ENCODE results near the gene PCGF3. TPM values are rescaled to one million over a fixed set of nuclear protein-coding genes. Genes with fewer than 3 reads are reported as not detected.
"Not testable (repeated sequence)": the region's sequence is repeated elsewhere in the genome, so short reads cannot be mapped to it uniquely, and the experiment has no call there.

Gene PCGF3
- total RNA-seq, 1 donor from 2014 or later, result 35.0 TPM

DNA sequence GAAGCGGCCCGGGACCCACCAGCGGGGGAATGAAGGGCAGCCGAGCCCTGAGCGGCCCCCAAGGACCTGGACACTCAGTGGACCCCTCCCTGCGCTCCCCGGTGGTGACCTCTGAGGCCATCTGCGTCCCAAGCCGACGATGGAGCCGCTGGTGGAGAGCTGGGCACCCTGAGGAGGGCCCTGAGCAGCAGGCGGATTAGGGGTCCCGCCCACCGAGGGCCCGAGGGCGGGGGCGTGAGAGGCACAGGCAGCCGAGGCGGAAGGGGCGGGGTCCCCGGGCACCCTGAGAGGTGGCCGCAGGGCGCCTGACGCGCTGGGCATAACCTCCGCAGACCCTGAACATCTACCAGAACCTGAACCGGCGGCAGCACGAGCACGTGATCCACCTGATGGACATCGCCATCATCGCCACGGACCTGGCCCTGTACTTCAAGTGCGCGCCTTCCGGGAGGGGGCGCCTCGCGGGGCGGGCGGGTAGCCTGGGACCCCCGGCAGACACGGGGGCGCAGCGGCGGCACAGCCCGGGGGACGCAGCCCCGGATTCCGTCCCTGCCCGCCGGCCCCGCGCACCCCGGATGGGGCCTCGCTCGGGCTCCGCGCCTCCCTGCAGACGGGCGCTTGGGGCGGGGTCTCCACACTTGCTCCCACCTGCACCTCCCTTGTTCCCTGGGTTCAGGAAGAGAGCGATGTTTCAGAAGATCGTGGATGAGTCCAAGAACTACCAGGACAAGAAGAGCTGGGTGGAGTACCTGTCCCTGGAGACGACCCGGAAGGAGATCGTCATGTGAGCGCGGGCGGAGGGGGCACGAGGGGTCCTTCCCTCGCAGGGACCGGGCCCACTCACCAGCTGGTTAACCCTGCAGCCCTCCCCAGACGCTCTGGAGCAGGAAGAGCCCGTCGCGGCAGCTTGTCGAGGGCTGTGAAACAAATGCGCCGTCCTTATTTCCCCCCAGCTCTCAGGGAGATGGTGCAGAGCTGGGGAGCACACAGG is 41.9 kb upstream of the PCGF3 start:
- DNase-seq (ENCODE audit: low spot score), result peak; percentile 64
- Mint-ChIP-seq H3K36me3 (ENCODE audit: low read depth) (peaks cover 9% of the 10 kb centered on the region), H3K9me3 (no peaks in the 10 kb centered on the region), H3K27ac (peak overlapping the region; percentile 78), H3K4me1 (ENCODE audit: low read depth) (peaks cover 7% of the 10 kb centered on the region), H3K27me3 (ENCODE audit: low read depth) (no peaks in the 10 kb centered on the region), H3K4me3 (ENCODE audit: low read depth) (peak overlapping the region; percentile 80)
- intact Hi-C loops (cut with micrococcal nuclease), result no loop called here

DNA sequence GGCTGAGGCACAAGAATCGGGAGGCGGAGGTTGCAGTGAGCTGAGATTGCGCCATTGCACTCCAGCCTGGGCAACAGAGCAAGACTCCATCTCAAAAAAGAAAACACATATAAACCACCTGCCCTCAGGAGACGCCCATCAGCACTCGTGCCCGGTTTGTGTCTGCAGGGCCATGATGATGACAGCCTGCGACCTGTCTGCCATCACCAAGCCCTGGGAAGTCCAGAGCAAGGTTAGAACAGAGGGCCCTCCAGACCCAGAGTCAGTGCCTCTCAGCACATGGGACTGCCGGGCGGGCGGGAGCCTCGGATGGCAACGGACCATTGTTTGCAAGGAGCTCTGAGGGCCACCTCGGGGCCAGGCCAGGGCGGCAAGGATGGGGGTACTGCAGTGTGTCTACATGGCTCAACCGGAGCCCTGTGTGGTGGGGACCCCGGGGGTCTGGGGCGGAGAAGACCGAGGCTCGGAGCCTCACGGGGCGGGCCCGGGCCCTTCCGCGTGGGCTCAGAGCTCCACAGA is 40.9 kb upstream of the PCGF3 start:
- H3K36me3 Mint-ChIP-seq (ENCODE audit: low read depth), result peaks cover 9% of the 10 kb centered on the region

DNA sequence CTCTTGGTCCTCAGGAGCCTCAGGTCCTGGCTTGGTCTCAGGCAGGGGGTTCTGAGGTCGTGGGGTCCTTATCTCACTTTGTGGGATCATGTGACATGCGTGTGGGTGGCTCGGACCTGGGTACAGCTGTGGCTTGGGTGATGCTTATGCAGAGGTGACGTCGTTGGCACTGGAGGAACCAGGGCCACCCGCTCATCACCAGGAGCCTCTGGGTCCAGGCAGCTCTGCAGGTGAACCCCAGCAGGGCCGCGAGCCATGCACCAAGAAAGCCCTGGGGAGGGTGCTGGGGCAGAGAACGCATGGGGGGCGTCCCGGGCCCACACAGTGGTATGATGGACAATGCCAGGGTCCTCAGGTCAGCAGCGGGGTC is 40.3 kb upstream of the PCGF3 start:
- Mint-ChIP-seq H3K27ac (no peak overlapping the region), H3K9me3 (no peaks in the 10 kb centered on the region), H3K4me3 (ENCODE audit: low read depth) (no peak overlapping the region), H3K36me3 (ENCODE audit: low read depth) (peaks cover 5% of the 10 kb centered on the region), H3K27me3 (ENCODE audit: low read depth) (no peaks in the 10 kb centered on the region), H3K4me1 (ENCODE audit: low read depth) (peaks cover 7% of the 10 kb centered on the region)
- DNase-seq (ENCODE audit: low spot score), result no peak
- intact Hi-C loops (cut with micrococcal nuclease), result no loop called here

More for the DNA sequence above, 40.9 kb upstream of the PCGF3 start:
- no peak for DNase-seq (ENCODE audit: low spot score)
- H3K27ac Mint-ChIP-seq, result peak overlapping the region; percentile 78
- peak overlapping the region; percentile 79 for H3K4me3 Mint-ChIP-seq (ENCODE audit: low read depth)
- H3K4me1 Mint-ChIP-seq (ENCODE audit: low read depth), result peaks cover 7% of the 10 kb centered on the region
- no peaks in the 10 kb centered on the region for H3K9me3 Mint-ChIP-seq
- intact Hi-C loops (cut with micrococcal nuclease), result no loop called here
- H3K27me3 Mint-ChIP-seq (ENCODE audit: low read depth), result no peaks in the 10 kb centered on the region

DNA sequence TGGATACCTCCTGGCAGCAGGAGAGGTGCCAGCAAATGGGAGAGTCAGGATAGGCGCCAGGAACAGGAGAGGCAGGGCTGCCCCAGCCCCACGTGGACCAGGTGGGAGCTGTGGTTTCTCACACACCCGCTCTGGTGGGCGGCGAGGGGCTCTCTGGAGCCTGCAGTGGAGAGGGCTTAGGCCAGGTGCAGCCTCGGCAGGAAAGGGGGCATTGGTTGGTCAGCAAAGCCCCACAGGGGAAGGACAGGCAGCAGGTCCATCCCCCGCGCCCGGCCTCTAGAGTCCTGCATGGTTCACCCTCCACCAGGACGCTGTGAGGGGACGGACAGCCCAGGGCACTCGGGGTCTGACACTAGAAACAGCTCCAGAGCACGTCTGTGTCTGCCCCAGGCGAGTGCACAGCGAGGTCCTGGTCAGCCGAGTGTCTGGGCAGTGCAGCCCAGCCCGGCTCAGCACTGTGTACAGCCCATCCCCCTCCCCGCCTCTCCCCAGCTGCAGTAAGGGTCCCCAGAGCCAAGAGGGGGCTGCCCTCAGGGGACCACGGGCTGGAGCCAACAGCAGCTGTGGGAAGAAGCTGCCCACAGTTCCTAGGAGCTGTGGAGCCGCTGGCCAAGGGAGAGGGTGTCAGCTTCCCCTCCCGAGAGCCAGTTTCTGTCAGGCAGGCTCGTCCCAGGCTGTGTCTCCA is 39.7 kb upstream of the PCGF3 start:
- H3K27ac Mint-ChIP-seq, result no peak overlapping the region
- no peaks in the 10 kb centered on the region for H3K9me3 Mint-ChIP-seq

DNA sequence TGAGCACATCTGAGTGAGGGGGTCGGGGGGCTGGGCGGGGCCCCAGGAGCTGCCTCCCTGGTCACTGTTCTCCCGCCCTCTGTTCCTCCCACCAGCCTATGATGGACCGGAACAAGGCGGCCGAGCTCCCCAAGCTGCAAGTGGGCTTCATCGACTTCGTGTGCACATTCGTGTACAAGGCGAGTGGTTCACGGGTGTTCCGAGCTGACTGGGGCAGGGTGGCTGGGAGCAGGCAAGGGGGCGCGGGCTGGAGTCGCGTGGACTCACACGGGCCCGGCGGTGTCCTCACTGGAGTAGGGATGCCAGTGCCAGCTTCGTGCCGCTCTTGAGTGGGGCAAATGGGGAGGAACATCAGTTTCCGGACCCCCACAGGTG is 39.2 kb upstream of the PCGF3 start:
- H3K27ac Mint-ChIP-seq, result no peak overlapping the region
- H3K9me3 Mint-ChIP-seq, result no peaks in the 10 kb centered on the region
- peaks cover 8% of the 10 kb centered on the region for H3K36me3 Mint-ChIP-seq (ENCODE audit: low read depth)
- H3K4me1 Mint-ChIP-seq (ENCODE audit: low read depth), result peaks cover 7% of the 10 kb centered on the region
- intact Hi-C loops (cut with micrococcal nuclease), result no loop called here
- no peak for DNase-seq (ENCODE audit: low spot score)
- H3K27me3 Mint-ChIP-seq (ENCODE audit: low read depth), result no peaks in the 10 kb centered on the region
- H3K4me3 Mint-ChIP-seq (ENCODE audit: low read depth), result no peak overlapping the region

More for the DNA sequence above, 39.7 kb upstream of the PCGF3 start:
- Mint-ChIP-seq H3K4me3 (ENCODE audit: low read depth) (no peak overlapping the region), H3K27me3 (ENCODE audit: low read depth) (no peaks in the 10 kb centered on the region), H3K4me1 (ENCODE audit: low read depth) (peaks cover 7% of the 10 kb centered on the region), H3K36me3 (ENCODE audit: low read depth) (peaks cover 7% of the 10 kb centered on the region)
- no peak for DNase-seq (ENCODE audit: low spot score)
- intact Hi-C loops (cut with micrococcal nuclease), result no loop called here

DNA sequence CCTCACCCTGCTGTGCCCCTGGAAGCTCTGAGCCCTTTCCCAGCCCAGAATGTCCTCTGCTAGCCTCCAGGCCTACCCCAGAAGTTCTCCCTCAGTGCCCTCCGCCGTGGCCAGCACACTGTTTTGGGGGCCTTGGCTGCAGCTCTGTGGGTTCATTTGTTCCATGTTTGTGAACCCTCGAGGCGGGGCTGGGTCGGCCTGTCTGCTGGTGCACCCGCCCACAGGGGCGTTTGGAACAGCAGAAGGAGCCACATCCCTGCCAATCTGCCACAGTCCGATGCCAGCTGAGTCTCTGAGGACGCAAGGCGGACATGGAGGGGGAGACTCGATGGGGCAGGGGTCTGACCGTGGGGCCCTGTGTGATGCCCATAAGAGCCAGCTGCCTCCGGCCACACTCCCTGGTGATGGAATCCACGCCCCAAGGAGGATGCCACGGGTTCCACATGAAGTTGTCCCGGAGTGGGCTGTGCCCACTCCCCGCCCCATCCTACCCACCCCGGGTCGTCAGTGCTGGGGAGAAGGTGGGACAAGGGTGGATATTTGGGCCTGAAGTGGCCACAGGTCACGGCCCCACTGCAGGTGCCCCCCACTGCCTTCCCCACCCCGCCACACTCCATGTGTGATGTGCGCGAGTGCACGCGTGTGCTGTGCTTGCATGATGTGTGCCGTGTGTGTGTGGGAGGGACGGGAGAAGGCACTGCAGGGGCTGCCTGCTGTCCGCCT is 38.6 kb upstream of the PCGF3 start:
- intact Hi-C loops (cut with micrococcal nuclease), result no loop called here
- no peak overlapping the region for H3K4me3 Mint-ChIP-seq (ENCODE audit: low read depth)
- peaks cover 7% of the 10 kb centered on the region for H3K4me1 Mint-ChIP-seq (ENCODE audit: low read depth)
- no peak overlapping the region for H3K27ac Mint-ChIP-seq
- H3K27me3 Mint-ChIP-seq (ENCODE audit: low read depth), result no peaks in the 10 kb centered on the region
- no peaks in the 10 kb centered on the region for H3K9me3 Mint-ChIP-seq
- no peak for DNase-seq (ENCODE audit: low spot score)
- H3K36me3 Mint-ChIP-seq (ENCODE audit: low read depth), result peaks cover 13% of the 10 kb centered on the region

DNA sequence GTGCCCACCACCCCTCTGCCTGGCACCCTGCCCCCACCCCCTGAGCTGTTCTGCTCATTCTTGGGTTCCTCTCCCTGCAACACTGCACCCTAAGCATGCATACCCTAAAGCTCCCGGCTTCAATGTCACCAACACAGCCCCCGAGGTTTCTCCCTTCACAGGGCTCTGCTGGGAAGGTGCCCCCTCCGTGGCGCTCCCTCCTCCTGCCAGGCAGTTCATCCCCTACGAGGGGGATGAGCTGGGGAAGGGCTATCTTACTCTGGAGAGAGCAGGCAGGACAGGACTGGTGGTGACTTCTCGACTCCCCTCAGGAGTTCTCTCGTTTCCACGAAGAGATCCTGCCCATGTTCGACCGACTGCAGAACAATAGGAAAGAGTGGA is 38.1 kb upstream of the PCGF3 start:
- intact Hi-C loops (cut with micrococcal nuclease), result no loop called here
- Mint-ChIP-seq H3K4me1 (ENCODE audit: low read depth) (peaks cover 7% of the 10 kb centered on the region), H3K36me3 (ENCODE audit: low read depth) (peaks cover 19% of the 10 kb centered on the region), H3K27me3 (ENCODE audit: low read depth) (no peaks in the 10 kb centered on the region), H3K4me3 (ENCODE audit: low read depth) (no peak overlapping the region), H3K27ac (no peak overlapping the region), H3K9me3 (no peaks in the 10 kb centered on the region)
- no peak for DNase-seq (ENCODE audit: low spot score)

DNA sequence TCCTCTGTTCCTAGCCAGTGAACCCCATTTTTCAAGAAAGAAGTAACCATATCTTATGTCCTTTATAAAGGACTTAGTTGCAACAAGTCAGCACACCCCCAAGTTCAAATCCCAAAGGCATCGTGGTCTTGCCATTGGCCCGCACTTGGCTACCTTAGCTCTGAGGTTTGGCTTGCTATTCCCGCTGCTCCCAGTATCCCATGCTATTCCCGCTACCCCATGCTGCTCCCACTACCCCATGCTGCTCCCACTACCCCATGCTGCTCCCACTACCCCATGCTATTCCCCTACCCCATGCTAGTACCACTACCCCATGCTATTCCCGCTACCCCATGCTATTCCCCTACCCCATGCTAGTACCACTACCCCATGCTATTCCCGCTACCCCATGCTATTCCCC is 37.4 kb upstream of the PCGF3 start:
- H3K4me3 Mint-ChIP-seq (ENCODE audit: low read depth); H3K9me3 Mint-ChIP-seq; H3K27ac Mint-ChIP-seq; H3K27me3 Mint-ChIP-seq (ENCODE audit: low read depth); DNase-seq (ENCODE audit: low spot score); H3K4me1 Mint-ChIP-seq (ENCODE audit: low read depth); intact Hi-C loops (cut with micrococcal nuclease): not testable (repeated sequence)
- peaks cover 26% of the 10 kb centered on the region for H3K36me3 Mint-ChIP-seq (ENCODE audit: low read depth)

DNA sequence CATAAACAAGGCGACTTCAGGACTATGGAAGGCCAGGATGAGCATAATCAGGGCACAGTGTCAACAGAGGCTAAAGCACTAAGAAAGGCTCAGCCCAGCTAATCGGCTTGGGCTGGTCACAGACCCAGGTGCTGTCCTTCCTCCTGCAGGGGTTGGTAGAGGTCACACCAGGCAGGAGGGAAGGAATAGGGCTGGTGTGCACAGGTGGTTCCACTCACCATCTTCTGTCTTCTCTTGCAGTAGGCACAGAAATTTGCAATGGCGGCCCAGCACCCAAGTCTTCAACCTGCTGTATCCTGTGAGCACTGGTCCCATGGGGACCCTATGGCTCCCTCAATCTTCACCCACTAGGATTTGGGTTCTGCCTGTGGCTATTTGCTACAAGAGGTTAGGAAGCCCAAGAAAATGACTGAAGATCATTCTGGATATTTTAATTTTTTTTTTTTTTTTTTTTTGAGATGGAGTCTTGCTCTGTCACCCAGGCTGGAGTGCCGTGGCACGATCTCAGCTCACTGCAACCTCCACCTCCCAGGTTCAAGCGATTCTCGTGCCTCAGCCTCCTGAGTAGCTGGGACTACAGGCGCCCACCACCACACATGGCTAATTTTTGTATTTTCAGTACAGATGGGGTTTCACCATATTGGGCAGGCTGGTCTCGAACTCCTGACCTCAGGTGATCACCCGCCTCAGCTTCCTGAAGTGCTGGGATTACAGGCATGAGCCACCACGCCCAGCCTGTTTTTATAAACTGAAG is 35.6 kb upstream of the PCGF3 start:
- peaks cover 30% of the 10 kb centered on the region for H3K36me3 Mint-ChIP-seq (ENCODE audit: low read depth)
- not testable (repeated sequence) for DNase-seq (ENCODE audit: low spot score); H3K4me1 Mint-ChIP-seq (ENCODE audit: low read depth); H3K27ac Mint-ChIP-seq; H3K27me3 Mint-ChIP-seq (ENCODE audit: low read depth); H3K4me3 Mint-ChIP-seq (ENCODE audit: low read depth); H3K9me3 Mint-ChIP-seq
- intact Hi-C loops (cut with micrococcal nuclease), result loop anchor here (5.0 to 10.0 kb wide), 5 partner anchors 68 to 428 kb away; partner anchors contain the start of genes GAK, PIGG, TMEM175 and ZNF721

DNA sequence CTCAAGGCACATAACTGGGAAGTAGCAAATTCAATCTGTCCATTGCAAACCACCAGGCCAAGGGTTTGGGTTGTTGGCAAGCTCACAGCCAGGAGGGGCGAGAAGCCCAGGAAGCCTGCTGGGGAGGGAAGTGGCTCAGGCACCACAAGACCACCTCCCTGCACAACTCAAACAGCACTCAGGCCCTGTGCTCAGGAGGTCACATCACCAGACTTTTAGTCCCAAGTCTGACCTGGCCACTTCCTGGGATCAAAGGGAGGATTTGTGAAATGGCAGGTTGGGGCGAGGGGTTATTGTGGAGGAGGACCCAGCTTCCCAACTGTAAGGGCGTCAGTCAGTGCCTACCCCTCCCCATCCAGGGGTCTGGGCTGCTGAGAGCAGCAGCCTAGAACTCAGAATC is 33.9 kb upstream of the PCGF3 start:
- no peak for DNase-seq (ENCODE audit: low spot score)
- H3K27ac Mint-ChIP-seq, result no peak overlapping the region
- H3K27me3 Mint-ChIP-seq (ENCODE audit: low read depth), result no peaks in the 10 kb centered on the region
- H3K9me3 Mint-ChIP-seq, result no peaks in the 10 kb centered on the region
- intact Hi-C loops (cut with micrococcal nuclease), result loop anchor here (5.0 to 10.0 kb wide), 5 partner anchors 69 to 429 kb away; partner anchors contain the start of genes GAK, PIGG, TMEM175 and ZNF721
- peaks cover 30% of the 10 kb centered on the region for H3K36me3 Mint-ChIP-seq (ENCODE audit: low read depth)
- H3K4me3 Mint-ChIP-seq (ENCODE audit: low read depth), result no peak overlapping the region
- H3K4me1 Mint-ChIP-seq (ENCODE audit: low read depth), result peaks cover 7% of the 10 kb centered on the region

DNA sequence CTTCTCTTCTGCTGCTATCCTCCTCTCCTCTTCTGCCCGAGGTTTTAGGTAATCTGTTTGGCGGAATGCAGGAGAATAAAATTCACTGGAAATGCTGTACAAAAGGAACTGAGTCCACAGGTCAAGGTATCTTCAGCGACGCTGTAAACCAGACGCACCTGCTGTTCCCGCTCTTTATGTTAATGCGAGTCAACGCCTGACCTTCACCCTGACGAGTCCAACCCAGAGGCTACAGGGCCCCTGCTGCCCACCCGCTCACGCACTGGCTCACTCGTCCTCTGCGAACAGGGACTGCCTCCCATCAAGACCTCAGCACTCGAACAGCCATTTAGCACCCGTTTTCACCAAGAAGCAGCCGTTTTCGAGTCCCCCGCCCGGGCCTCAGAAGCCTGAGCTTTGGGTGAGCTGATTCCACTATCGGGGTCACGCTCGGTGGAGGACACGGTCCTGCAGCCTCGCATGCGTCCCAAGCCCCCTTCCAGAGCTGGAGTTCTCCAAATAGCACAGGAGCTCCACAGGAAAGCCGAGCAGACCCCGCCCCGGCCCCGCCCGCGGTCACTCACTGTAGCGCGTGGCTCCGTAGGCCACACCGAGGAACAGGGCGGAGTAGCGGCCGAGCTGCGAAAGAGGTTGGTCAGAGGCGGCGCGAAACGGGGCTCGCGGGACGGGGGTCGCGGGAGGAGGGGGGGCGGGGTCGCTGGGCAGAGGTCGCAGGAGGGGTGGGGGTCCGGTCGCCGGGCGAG is 32.1 kb upstream of the PCGF3 start:
- H3K27ac Mint-ChIP-seq, result peak overlapping the region; percentile 78
- H3K36me3 Mint-ChIP-seq (ENCODE audit: low read depth), result peaks cover 30% of the 10 kb centered on the region
- no peak for DNase-seq (ENCODE audit: low spot score)
- peaks cover 7% of the 10 kb centered on the region for H3K4me1 Mint-ChIP-seq (ENCODE audit: low read depth)
- peak overlapping the region; percentile 86 for H3K4me3 Mint-ChIP-seq (ENCODE audit: low read depth)
- H3K27me3 Mint-ChIP-seq (ENCODE audit: low read depth), result no peaks in the 10 kb centered on the region
- intact Hi-C loops (cut with micrococcal nuclease), result loop anchor here (2.0 to 10.0 kb wide), 6 partner anchors 31 to 431 kb away; partner anchors contain the start of genes GAK, PCGF3, PIGG and TMEM175
- H3K9me3 Mint-ChIP-seq, result no peaks in the 10 kb centered on the region
